CD14-positive monocyte (primary cell): ENCODE results near the gene COX18. TPM values are rescaled to one million over a fixed set of nuclear protein-coding genes. Genes with fewer than 3 reads are reported as not detected.

Source experiments
- DNase-seq, 3 donors: peaks; one replicate each; pipeline ENCODE4 v3.0.0-alpha.2; 2011 to 2022
- H2AFZ ChIP-seq: 2 replicates; pipeline ENCODE4 v1.6.0; 2012; ENCODE audit warnings: mild to moderate bottlenecking, low read depth, low read length, inconsistent platforms; ENCODE audit not compliant: insufficient read depth, poor library complexity, severe bottlenecking
- H3K27ac ChIP-seq, 2 donors: 1 replicate in 1 of 2; 2 replicates in 1 of 2; pipeline ENCODE4 v1.5.1; 2012 to 2013; ENCODE audit warnings: low read length in 2 of 2, control low read depth in 1 of 2, inconsistent platforms in 1 of 2, low read depth in 1 of 2, mild to moderate bottlenecking in 1 of 2
- H3K27me3 ChIP-seq, 2 donors: one replicate each; pipeline versions ENCODE4 v1.6.0 to v1.6.1; 2011 to 2013; ENCODE audit warnings: low read length in 2 of 2; ENCODE audit not compliant: control insufficient read depth in 2 of 2, insufficient read depth in 2 of 2
- H3K36me3 ChIP-seq, 2 donors: replicated peaks in 1 of 2; 1 replicate in 1 of 2; 2 replicates in 1 of 2; pipeline versions ENCODE4 v1.5.1 to v1.6.1; 2012 to 2013; ENCODE audit warnings: low read length in 2 of 2, control low read depth in 1 of 2, inconsistent platforms in 1 of 2, mild to moderate bottlenecking in 1 of 2; ENCODE audit not compliant: insufficient read depth in 2 of 2, control insufficient read depth in 1 of 2
- H3K4me1 ChIP-seq, 2 donors: 1 replicate in 1 of 2; 2 replicates in 1 of 2; pipeline versions ENCODE4 v1.5.1 to v1.6.1; 2012 to 2013; ENCODE audit warnings: low read length in 2 of 2, control low read depth in 1 of 2, inconsistent platforms in 1 of 2, mild to moderate bottlenecking in 1 of 2, moderate library complexity in 1 of 2; ENCODE audit not compliant: insufficient read depth in 2 of 2, control insufficient read depth in 1 of 2
- H3K4me2 ChIP-seq: replicated peaks from 2 replicates; pipeline ENCODE3; 2012; ENCODE audit warnings: low read length, moderate library complexity, mild to moderate bottlenecking; ENCODE audit not compliant: poor library complexity, severe bottlenecking; ENCODE audit errors: extremely low read depth
- H3K4me3 ChIP-seq, 3 experiments: fragments of 200-600 bp in 1 of 3; sonication (generic) in 1 of 3; replicated peaks in 1 of 3; 1 replicate in 2 of 3; 2 replicates in 1 of 3; pipeline ENCODE4 v1.5.1; 2011 to 2013; ENCODE audit warnings: low read length in 3 of 3, mild to moderate bottlenecking in 3 of 3, control low read depth in 2 of 3, low read depth in 2 of 3, inconsistent platforms in 1 of 3, moderate library complexity in 1 of 3
- H3K79me2 ChIP-seq: 2 replicates; pipeline ENCODE4 v1.6.0; 2012; ENCODE audit warnings: mild to moderate bottlenecking, control low read depth, inconsistent platforms, low read length, moderate library complexity; ENCODE audit not compliant: insufficient read depth
- H3K9ac ChIP-seq: 2 replicates; pipeline ENCODE4 v1.6.0; 2017; ENCODE audit warnings: low read length, mild to moderate bottlenecking; ENCODE audit not compliant: insufficient read depth, poor library complexity, severe bottlenecking
- H3K9me3 ChIP-seq, 2 donors: replicated peaks in 1 of 2; 1 replicate in 1 of 2; 2 replicates in 1 of 2; pipeline versions ENCODE4 v1.5.1 to v1.6.1; 2012 to 2013; ENCODE audit warnings: low read length in 2 of 2, control low read depth in 1 of 2; ENCODE audit not compliant: control insufficient read depth in 1 of 2, insufficient read depth in 1 of 2
- H4K20me1 ChIP-seq: 2 replicates; pipeline ENCODE4 v1.6.0; 2012; ENCODE audit warnings: mild to moderate bottlenecking, low read length, control low read depth, moderate library complexity; ENCODE audit not compliant: insufficient read depth
- H3K27ac Mint-ChIP-seq, 7 donors: one replicate each; pipeline ENCODE4 v1.8.0; 2020; ENCODE audit warnings: mild to moderate bottlenecking in 7 of 7, mixed read lengths in 7 of 7, moderate library complexity in 6 of 7, inconsistent platforms in 2 of 7
- H3K27me3 Mint-ChIP-seq, 3 donors: one replicate each; pipeline ENCODE4 v1.8.0; 2021 to 2022; ENCODE audit warnings: low read depth in 3 of 3, mild to moderate bottlenecking in 3 of 3, mixed read lengths in 3 of 3, moderate library complexity in 3 of 3, inconsistent platforms in 1 of 3
- H3K36me3 Mint-ChIP-seq, 2 donors: one replicate each; pipeline ENCODE4 v1.8.0; 2020; ENCODE audit warnings: mixed read lengths in 2 of 2, inconsistent platforms in 1 of 2, mild to moderate bottlenecking in 1 of 2
- H3K4me1 Mint-ChIP-seq: one replicate; pipeline ENCODE4 v1.8.0; 2020; ENCODE audit warnings: mild to moderate bottlenecking, mixed read lengths
- H3K4me3 Mint-ChIP-seq, 2 donors: one replicate each; pipeline ENCODE4 v1.8.0; 2020; ENCODE audit warnings: mild to moderate bottlenecking in 2 of 2, mixed read lengths in 2 of 2, moderate library complexity in 1 of 2
- H3K9me3 Mint-ChIP-seq, 7 donors: one replicate each; pipeline ENCODE4 v1.8.0; 2020 to 2022; ENCODE audit warnings: mixed read lengths in 7 of 7, mild to moderate bottlenecking in 6 of 7, moderate library complexity in 6 of 7, inconsistent platforms in 2 of 7
- WGBS: methylation state at CpG from one replicate; pipeline ENCODE4 v1.1.5; 2013; ENCODE audit warnings: missing lambda C conversion rate; ENCODE audit not compliant: insufficient coverage; 5-methylcytosine and 5-hydroxymethylcytosine counted together
- intact Hi-C, 2 donors: fragments of 100-400 bp; cut with micrococcal nuclease; formaldehyde crosslinking; loops; one replicate each; pipeline versions ENCODE4 v1.15.0 to v1.15.1; 2023
- polyA plus RNA-seq, 3 donors: library from polyadenylated mRNA; depleted of rRNA in 1 of 3; unstranded in 2 of 3; stranded (reverse) in 1 of 3; fragments of 300-500 nt in 2 of 3; fragments of >200 nt in 1 of 3; fragmentation: Illumina TruSeq in 2 of 3; gene quantifications; 1 replicate in 2 of 3; 2 replicates in 1 of 3; pipeline ENCODE4 v1.2.3, GENCODE V29; 2012 to 2021
- TF ChIP-seq, protein P1 (sequence below): fragments of 200-600 bp; IDR thresholded peaks from one replicate; pipeline ENCODE4 v1.8.0; 2022; ENCODE audit warnings: antibody characterized with exemption, mild to moderate bottlenecking

COX18 gene
- polyA plus RNA-seq, 3 donors: 8.3 to 10.3 (median 9.7) TPM

DNA sequence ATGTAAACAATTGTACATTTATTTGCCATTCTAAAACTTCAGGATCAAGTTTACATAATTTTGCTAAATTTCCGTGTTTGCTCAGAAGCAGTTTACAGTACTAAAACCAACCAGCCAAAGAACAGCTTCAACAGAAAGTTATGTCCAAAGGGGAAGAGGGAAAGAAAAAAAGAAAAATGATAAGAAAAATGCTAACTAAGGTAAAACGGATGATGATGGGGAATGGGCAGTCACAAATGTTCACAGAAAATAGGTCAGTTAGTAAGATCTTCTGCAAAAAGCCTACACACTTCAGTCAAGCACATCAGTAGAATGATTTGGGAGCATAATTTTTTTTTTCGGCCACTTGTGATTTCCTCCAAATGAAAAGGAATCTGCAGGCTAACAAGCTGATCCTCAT is 6.3 kb upstream of the COX18 start:
- H3K36me3 Mint-ChIP-seq: peaks cover 49 to 65% of the 10 kb centered on the region in 2 donors
- H3K4me1 Mint-ChIP-seq: no peaks in the 10 kb centered on the region
- peak overlapping the region in 1 of 7 donors; percentile 24 for H3K27ac Mint-ChIP-seq
- Histone ChIP-seq H2AFZ (no peak overlapping the region), H3K4me2 (no peak overlapping the region), H3K79me2 (peaks cover 1% of the 10 kb centered on the region), H3K27me3 (no peaks in the 10 kb centered on the region), H3K36me3 (peaks cover 59 to 76% of the 10 kb centered on the region in 2 donors), H3K4me1 (no peaks in the 10 kb centered on the region), H3K9ac (no peak overlapping the region), H3K9me3 (no peaks in the 10 kb centered on the region), H3K27ac (no peak overlapping the region), H4K20me1 (no peaks in the 10 kb centered on the region), H3K4me3 (no peak overlapping the region)
- no peaks in the 10 kb centered on the region for H3K9me3 Mint-ChIP-seq
- H3K27me3 Mint-ChIP-seq: no peaks in the 10 kb centered on the region
- TF ChIP-seq, protein P1, sequence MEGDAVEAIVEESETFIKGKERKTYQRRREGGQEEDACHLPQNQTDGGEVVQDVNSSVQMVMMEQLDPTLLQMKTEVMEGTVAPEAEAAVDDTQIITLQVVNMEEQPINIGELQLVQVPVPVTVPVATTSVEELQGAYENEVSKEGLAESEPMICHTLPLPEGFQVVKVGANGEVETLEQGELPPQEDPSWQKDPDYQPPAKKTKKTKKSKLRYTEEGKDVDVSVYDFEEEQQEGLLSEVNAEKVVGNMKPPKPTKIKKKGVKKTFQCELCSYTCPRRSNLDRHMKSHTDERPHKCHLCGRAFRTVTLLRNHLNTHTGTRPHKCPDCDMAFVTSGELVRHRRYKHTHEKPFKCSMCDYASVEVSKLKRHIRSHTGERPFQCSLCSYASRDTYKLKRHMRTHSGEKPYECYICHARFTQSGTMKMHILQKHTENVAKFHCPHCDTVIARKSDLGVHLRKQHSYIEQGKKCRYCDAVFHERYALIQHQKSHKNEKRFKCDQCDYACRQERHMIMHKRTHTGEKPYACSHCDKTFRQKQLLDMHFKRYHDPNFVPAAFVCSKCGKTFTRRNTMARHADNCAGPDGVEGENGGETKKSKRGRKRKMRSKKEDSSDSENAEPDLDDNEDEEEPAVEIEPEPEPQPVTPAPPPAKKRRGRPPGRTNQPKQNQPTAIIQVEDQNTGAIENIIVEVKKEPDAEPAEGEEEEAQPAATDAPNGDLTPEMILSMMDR: no peak
- H3K4me3 Mint-ChIP-seq: no peak overlapping the region
- DNase-seq: no peak
- intact Hi-C loops: no loop called here
- WGBS: no CpG with 5 or more reads among the region's 3 CpGs

DNA sequence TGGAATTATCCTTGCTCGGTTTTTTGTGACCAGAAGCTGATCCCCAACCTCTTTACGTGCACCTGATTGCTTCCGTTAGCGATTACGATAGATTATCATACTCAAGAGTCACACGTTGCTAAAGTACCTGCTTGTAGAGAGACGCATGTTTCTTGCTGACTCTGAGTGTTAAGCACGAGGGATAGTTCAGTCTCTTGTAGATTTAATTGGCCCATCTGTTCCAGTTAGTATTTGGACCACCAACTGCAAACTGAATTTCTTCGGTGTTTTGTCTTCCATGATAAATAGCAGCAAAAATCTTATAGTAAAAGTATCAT is 516 bp upstream of the COX18 start:
- peaks cover 15 to 40% of the 10 kb centered on the region in 2 donors for H3K36me3 ChIP-seq
- H3K27me3 Mint-ChIP-seq: no peaks in the 10 kb centered on the region
- no peaks in the 10 kb centered on the region for H3K9me3 Mint-ChIP-seq
- no peaks in the 10 kb centered on the region for H4K20me1 ChIP-seq
- WGBS: 0% methylated on average over 2 of the region's 9 CpGs
- peaks cover 20 to 29% of the 10 kb centered on the region in 2 donors for H3K36me3 Mint-ChIP-seq
- peak overlapping the region; percentile 98 to 99 for H3K27ac ChIP-seq
- H3K9me3 ChIP-seq: no peaks in the 10 kb centered on the region
- H3K4me1 Mint-ChIP-seq: peaks cover 9% of the 10 kb centered on the region
- H3K27ac Mint-ChIP-seq: peak overlapping the region; percentile 93 to 99 (median 97)
- H3K79me2 ChIP-seq: peaks cover 27% of the 10 kb centered on the region
- intact Hi-C loops: no loop called here
- H3K4me1 ChIP-seq: peaks cover 8 to 10% of the 10 kb centered on the region in 2 donors
- peak overlapping the region; percentile 84 to 96 for H3K4me3 Mint-ChIP-seq
- peak overlapping the region; percentile 95 for H3K4me2 ChIP-seq
- no peak for DNase-seq
- peak overlapping the region; percentile 76 to 94 (median 83) for H3K4me3 ChIP-seq
- TF ChIP-seq, protein P1: no peak
- H2AFZ ChIP-seq: peak overlapping the region; percentile 93
- no peaks in the 10 kb centered on the region for H3K27me3 ChIP-seq
- peak overlapping the region; percentile 94 for H3K9ac ChIP-seq
